ENCODE results near the gene SOS2.

GRCh38 chr14:50232276-50232642 lies 881 bp upstream of the SOS2 start:
- TF ChIP-seq, protein P1, sequence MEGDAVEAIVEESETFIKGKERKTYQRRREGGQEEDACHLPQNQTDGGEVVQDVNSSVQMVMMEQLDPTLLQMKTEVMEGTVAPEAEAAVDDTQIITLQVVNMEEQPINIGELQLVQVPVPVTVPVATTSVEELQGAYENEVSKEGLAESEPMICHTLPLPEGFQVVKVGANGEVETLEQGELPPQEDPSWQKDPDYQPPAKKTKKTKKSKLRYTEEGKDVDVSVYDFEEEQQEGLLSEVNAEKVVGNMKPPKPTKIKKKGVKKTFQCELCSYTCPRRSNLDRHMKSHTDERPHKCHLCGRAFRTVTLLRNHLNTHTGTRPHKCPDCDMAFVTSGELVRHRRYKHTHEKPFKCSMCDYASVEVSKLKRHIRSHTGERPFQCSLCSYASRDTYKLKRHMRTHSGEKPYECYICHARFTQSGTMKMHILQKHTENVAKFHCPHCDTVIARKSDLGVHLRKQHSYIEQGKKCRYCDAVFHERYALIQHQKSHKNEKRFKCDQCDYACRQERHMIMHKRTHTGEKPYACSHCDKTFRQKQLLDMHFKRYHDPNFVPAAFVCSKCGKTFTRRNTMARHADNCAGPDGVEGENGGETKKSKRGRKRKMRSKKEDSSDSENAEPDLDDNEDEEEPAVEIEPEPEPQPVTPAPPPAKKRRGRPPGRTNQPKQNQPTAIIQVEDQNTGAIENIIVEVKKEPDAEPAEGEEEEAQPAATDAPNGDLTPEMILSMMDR (IDR thresholded peaks at IDR 0.05): no peak
- TF ChIP-seq EZH2 (IDR thresholded peaks at IDR 0.05; ENCODE audit: borderline replicate concordance, insufficient read depth, low read depth, low read length, poor library complexity, severe bottlenecking): no peak
